NOMO-1 treated with dmso at 0.1 percent for 144 hours (cell line): Measurements from ENCODE around the gene PCDHGB5.
A peak's percentile ranks its signal among the peaks of the same experiment; 100 is the strongest.
"Not testable (repeated sequence)": the region's sequence is repeated elsewhere in the genome, so short reads cannot be mapped to it uniquely, and the experiment has no call there.

ENCODE experiments used
- DNase-seq: peaks from one replicate; lab custom pipeline; 2025; ENCODE audit not compliant: unreplicated experiment; lab: John Stamatoyannopoulos, UW

The PCDHGB5 gene

DNA sequence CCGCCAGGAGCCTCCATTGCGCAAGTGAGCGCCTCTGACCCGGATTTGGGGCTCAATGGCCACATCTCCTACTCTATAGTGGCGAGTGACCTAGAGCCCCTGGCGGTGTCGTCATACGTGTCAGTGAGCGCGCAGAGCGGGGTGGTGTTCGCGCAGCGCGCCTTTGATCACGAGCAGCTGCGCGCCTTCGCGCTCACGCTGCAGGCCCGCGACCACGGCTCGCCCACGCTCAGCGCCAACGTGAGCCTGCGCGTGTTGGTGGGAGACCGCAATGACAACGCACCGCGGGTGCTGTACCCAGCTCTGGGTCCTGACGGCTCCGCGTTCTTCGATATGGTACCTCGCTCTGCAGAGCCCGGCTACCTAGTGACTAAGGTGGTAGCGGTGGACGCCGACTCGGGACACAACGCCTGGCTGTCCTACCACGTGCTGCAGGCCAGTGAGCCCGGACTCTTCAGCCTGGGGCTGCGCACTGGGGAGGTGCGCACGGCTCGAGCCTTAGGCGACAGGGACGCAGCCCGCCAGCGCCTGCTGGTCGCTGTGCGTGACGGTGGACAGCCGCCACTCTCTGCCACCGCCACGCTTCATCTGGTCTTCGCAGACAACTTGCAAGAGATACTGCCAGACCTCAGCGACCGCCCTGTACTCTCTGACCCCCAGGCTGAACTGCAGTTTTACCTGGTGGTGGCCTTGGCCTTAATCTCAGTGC is 12.0 kb downstream of the PCDHGB5 start:
- no peak for DNase-seq

DNA sequence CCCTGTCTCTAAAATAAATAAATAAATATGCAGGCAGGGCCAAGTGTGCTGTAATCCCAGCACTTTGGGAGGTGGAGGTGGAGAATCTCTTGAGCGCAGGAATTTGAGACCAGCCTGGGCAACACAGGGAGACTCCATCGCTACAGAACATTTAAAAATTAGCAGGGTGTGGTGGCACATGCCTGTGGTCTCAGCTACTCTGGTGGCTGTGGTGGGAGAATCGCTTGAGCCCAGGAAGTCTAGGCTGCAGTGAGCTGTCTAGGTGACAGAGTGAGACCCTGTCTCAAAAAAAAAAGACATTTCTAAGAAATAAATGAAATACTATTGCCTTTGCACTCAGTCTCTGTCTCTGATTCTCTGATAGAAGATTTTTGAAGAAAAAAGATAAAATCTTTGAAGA is 13.8 kb downstream of the PCDHGB5 start:
- no peak for DNase-seq

DNA sequence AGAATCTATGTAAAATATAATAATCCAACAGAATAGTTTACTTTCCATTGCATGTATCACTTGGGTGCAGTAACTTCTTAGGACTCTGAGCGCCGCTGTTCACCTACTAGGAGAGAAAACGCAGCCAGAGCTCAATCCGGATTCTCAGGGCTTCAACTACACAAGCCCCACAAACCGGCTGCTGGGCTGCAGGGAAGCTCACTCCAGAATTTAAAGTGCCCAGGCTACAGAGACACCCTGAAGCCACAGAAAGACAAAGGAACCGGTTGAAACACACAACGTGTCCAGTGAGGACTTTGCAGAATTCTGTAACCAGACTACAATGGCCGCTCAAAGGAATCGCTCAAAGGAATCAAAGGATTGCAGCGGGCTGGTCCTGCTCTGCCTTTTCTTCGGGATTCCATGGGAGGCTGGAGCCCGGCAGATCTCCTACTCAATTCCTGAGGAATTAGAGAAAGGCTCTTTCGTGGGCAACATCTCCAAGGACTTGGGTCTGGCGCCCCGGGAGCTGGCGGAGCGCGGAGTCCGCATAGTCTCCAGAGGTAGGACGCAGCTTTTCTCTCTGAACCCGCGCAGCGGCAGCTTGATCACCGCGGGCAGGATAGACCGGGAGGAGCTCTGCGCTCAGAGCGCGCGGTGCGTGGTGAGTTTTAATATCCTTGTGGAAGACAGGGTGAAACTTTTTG is 15.2 kb downstream of the PCDHGB5 start, which contains the start of gene PCDHGA10:
Gene PCDHGA10, plus strand, starts transcription at position 134 of the 686 bp plus-strand sequence. Its CDS starts 189 bp downstream, at position 323.
- peak; percentile 30 for DNase-seq

DNA sequence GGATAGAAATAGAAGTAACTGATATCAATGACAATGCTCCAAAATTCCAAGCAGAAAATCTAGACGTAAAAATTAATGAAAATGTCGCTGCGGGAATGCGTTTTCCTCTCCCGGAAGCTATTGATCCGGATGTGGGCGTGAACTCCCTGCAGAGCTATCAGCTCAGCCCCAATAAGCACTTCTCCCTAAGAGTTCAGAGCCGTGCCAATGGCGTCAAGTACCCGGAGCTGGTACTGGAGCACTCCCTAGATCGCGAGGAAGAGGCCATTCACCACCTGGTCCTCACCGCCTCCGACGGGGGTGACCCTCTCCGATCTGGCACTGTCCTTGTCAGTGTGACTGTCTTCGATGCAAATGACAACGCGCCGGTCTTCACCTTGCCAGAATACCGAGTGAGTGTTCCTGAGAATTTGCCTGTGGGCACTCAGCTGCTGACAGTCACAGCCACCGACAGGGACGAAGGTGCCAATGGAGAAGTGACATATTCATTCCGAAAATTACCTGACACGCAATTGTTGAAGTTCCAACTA is 15.9 kb downstream of the PCDHGB5 start:
- DNase-seq: no peak

DNA sequence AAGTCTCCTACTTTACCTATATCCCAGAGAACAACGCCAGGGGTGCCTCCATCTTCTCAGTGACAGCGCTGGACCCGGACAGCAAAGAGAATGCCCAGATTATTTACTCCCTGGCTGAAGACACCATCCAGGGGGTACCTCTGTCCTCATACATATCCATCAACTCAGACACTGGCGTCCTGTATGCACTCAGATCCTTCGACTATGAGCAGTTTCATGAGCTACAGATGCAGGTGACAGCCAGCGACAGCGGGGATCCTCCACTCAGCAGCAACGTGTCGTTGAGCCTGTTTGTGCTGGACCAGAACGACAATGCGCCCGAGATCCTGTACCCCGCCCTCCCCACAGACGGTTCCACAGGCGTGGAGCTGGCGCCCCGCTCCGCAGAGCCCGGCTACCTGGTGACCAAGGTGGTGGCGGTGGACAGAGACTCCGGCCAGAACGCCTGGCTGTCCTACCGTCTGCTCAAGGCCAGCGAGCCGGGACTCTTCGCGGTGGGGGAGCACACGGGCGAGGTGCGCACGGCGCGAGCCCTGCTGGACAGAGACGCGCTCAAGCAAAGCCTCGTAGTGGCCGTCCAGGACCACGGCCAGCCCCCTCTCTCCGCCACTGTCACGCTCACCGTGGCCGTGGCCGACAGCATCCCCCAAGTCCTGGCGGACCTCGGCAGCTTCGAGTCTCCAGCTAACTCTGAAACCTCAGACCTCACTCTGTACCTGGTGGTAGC is 17.0 kb downstream of the PCDHGB5 start:
- not testable (repeated sequence) for DNase-seq

DNA sequence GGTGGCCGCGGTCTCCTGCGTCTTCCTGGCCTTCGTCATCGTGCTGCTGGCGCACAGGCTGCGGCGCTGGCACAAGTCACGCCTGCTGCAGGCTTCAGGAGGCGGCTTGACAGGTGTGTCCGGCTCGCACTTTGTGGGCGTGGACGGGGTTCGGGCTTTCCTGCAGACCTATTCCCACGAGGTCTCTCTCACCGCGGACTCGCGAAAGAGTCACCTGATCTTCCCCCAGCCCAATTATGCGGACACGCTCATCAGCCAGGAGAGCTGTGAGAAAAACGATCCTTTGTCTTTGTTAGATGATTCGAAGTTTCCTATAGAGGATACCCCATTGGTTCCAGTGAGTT is 17.5 kb downstream of the PCDHGB5 start:
- DNase-seq: not testable (repeated sequence)

DNA sequence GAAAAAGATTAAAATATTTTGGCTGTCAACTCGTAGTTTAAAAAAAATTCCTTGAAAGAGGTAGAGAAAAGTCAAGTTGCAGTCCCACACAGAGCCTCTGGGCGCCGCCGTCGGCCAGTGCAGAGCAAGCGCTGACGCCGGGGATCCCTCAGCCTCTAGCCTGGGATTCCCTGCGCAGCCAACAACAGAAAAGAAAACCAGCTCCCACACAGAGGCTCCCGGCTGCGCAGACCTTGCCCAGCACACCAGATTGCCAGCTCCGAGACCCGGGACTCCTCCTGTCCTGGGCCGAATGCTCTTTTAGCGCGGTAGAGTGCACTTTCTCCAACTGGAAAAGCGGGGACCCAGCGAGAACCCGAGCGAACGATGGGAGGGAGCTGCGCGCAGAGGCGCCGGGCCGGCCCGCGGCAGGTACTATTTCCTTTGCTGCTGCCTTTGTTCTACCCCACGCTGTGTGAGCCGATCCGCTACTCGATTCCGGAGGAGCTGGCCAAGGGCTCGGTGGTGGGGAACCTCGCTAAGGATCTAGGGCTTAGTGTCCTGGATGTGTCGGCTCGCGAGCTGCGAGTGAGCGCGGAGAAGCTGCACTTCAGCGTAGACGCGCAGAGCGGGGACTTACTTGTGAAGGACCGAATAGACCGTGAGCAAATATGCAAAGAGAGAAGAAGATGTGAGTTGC is 19.9 kb downstream of the PCDHGB5 start, which contains the start of gene PCDHGB7:
Gene PCDHGB7, plus strand, starts transcription at position 184 of the 679 bp plus-strand sequence. Its CDS starts 183 bp downstream, at position 367.
- peak; percentile 32 for DNase-seq

DNA sequence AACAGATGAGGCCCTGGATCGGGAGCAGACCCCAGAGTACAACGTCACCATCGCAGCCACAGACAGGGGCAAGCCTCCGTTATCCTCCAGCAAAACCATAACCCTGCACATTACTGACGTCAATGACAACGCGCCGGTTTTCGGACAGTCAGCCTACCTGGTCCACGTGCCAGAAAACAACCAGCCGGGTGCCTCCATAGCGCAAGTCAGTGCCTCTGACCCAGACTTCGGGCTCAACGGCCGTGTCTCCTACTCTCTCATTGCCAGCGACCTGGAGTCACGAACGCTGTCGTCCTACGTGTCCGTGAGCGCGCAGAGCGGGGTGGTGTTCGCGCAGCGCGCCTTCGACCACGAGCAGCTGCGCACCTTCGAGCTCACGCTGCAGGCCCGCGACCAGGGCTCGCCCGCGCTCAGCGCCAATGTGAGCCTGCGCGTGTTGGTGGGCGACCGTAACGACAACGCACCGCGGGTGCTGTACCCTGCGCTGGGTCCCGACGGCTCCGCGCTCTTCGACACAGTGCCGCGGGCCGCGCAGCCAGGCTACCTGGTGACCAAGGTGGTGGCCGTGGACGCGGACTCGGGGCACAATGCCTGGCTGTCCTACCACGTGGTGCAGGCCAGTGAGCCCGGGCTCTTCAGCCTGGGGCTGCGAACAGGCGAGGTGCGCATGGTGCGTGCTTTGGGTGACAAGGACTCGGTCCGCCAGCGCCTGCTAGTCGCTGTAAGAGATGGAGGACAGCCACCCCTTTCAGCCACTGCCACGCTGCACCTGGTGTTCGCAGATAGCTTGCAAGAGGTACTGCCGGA is 21.5 kb downstream of the PCDHGB5 start:
- DNase-seq: no peak

DNA sequence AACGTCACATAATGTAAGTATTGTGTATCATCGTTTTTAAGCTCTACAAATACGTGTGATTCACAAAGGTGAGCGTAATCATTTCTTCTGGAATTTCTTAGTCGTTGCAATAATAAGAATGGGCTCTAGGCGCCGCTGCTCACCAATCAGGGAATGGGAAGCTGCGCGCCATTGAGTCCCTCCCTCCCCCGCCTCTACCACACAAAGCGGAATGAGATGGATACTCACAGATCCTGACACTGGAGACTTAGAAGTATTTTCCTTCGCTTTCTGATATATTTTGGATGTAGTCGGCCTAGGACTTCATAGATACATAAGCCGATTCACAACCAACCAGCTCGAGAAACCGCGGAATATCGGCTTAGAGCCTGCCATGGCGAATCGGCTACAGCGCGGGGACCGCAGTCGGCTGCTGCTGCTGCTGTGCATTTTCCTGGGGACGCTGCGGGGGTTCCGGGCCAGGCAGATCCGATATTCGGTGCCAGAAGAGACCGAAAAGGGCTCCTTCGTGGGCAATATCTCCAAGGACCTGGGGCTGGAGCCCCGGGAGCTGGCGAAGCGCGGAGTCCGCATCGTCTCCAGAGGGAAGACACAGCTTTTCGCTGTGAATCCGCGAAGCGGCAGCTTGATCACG is 23.2 kb downstream of the PCDHGB5 start, which contains the start of gene PCDHGA11:
Gene PCDHGA11, plus strand, starts transcription at position 197 of the 634 bp plus-strand sequence. Its CDS starts 177 bp downstream, at position 374.
- peak; percentile 20 for DNase-seq

DNA sequence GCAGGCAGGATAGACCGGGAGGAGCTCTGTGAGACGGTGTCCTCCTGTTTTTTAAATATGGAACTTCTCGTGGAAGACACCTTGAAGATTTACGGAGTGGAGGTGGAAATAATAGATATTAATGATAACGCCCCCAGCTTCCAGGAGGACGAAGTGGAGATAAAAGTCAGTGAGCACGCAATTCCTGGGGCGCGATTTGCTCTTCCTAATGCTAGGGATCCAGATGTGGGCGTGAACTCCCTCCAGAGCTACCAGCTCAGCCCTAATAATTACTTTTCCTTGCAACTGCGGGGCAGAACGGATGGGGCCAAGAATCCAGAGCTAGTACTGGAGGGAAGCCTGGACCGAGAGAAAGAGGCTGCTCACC is 23.7 kb downstream of the PCDHGB5 start:
- no peak for DNase-seq

DNA sequence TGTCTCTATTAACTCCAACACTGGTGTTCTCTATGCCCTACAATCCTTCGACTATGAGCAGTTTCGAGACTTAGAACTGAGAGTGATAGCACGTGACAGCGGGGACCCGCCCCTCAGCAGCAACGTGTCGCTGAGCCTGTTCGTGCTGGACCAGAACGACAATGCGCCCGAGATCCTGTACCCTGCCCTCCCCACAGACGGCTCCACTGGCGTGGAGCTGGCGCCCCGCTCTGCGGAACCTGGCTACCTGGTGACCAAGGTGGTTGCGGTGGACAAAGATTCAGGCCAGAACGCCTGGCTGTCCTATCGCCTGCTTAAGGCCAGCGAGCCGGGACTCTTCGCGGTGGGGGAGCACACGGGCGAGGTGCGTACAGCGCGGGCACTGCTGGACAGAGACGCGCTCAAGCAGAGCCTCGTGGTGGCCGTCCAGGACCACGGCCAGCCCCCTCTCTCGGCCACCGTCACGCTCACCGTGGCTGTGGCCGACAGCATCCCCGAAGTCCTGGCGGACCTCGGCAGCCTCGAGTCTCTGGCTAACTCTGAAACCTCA is 25.1 kb downstream of the PCDHGB5 start:
- no peak for DNase-seq

DNA sequence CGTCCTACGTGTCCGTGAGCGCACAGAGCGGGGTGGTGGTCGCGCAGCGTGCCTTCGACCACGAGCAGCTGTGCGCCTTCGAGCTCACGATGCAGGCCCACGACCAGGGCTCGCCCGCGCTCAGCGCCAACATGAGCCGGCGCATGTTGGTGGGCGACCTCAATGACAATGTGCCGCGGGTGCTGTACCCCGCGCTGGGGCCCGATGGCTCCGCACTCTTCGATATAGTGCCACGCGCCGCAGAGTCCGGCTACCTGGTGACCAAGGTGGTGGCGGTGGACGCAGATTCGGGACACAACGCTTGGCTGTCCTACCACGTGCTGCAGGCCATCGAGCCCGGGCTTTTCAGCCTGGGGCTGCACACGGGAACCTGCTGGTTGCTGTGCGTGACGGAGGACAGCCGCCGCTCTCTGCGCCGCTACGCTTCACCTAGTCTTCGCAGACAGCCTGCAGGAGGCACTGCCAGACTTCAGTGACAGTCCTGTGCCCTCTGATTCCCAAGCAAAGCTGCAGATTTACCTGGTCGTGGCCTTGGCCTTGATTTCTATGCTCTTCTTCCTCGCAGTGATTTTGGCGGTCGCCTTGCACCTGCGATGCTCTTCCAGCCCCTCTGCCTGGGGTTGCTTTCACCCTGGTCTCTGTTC is 30.2 kb downstream of the PCDHGB5 start:
- no peak for DNase-seq

DNA sequence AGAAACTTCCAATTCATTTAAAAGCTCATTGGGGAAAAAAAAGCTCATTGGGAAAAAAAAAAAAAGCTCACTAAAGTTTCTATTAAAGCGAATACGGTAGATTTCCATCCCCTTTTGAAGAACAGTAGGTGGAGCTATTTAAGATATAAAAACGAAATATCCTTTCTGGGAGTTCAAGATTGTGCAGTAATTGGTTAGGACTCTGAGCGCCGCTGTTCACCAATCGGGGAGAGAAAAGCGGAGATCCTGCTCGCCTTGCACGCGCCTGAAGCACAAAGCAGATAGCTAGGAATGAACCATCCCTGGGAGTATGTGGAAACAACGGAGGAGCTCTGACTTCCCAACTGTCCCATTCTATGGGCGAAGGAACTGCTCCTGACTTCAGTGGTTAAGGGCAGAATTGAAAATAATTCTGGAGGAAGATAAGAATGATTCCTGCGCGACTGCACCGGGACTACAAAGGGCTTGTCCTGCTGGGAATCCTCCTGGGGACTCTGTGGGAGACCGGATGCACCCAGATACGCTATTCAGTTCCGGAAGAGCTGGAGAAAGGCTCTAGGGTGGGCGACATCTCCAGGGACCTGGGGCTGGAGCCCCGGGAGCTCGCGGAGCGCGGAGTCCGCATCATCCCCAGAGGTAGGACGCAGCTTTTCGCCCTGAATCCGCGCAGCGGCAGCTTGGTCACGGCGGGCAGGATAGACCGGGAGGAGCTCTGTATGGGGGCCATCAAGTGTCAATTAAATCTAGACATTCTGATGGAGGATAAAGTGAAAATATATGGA is 32.8 kb downstream of the PCDHGB5 start, which contains the start of gene PCDHGA12:
Gene PCDHGA12, plus strand, starts transcription at position 176 of the 782 bp plus-strand sequence. Its CDS starts 253 bp downstream, at position 429.
- no peak for DNase-seq

DNA sequence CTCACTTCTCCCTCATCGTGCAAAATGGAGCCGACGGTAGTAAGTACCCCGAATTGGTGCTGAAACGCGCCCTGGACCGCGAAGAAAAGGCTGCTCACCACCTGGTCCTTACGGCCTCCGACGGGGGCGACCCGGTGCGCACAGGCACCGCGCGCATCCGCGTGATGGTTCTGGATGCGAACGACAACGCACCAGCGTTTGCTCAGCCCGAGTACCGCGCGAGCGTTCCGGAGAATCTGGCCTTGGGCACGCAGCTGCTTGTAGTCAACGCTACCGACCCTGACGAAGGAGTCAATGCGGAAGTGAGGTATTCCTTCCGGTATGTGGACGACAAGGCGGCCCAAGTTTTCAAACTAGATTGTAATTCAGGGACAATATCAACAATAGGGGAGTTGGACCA is 33.5 kb downstream of the PCDHGB5 start:
- no peak for DNase-seq

DNA sequence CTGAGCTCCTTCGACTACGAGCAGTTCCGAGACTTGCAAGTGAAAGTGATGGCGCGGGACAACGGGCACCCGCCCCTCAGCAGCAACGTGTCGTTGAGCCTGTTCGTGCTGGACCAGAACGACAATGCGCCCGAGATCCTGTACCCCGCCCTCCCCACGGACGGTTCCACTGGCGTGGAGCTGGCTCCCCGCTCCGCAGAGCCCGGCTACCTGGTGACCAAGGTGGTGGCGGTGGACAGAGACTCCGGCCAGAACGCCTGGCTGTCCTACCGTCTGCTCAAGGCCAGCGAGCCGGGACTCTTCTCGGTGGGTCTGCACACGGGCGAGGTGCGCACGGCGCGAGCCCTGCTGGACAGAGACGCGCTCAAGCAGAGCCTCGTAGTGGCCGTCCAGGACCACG is 34.6 kb downstream of the PCDHGB5 start:
- DNase-seq: not testable (repeated sequence)

DNA sequence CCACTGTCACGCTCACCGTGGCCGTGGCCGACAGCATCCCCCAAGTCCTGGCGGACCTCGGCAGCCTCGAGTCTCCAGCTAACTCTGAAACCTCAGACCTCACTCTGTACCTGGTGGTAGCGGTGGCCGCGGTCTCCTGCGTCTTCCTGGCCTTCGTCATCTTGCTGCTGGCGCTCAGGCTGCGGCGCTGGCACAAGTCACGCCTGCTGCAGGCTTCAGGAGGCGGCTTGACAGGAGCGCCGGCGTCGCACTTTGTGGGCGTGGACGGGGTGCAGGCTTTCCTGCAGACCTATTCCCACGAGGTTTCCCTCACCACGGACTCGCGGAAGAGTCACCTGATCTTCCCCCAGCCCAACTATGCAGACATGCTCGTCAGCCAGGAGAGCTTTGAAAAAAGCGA is 35.0 kb downstream of the PCDHGB5 start:
- DNase-seq: not testable (repeated sequence)

DNA sequence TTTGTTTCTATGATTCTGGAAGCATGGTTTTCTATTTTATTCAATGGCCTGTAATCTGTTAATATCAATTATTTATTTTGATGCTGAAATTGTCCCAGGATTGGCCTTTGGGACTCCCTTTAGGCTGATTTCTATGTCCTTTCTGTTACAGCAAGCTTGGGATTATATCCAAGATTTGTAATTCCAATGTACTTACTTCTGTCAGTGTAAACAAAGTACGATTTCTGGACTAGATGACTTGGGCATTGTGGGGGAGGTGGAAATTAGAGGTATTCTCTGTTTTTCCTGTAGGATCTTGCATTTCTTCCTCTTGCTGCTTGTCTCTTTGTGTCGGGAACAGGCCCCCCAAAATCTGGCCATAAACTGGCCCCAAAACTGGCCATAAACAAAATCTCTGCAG is 36.3 kb downstream of the PCDHGB5 start:
- no peak for DNase-seq

DNA sequence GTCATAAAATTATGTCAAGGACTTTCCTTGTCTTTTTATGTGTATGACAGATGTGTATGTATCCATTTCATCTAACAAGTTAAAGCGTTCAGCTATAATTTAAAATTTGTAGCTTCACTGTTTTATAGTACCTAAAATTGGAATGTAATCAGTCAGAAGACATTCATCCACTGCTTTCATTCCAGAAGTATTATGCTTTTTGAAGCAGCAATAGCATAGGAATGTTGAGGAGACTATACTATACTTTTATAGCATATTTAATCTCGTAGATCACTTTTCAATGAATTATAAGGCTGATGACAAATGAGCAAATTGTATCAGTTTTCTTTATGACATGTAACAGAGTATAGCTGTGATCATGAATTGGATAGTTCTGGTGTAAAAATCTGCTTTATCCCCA is 39.5 kb downstream of the PCDHGB5 start:
- no peak for DNase-seq
